Naive thymus-derived CD8-positive, alpha-beta T cell (primary cell): ENCODE measurements around the gene RBBP8. TPM values are rescaled to one million over a fixed set of nuclear protein-coding genes. Genes with fewer than 3 reads are reported as not detected.

Experiments
- ATAC-seq, 2 donors: fragments of 150-1000 bp; cut with Tn5 transposase in 1 of 2; sonication (Bioruptor Pico), chemical (Tn5 transposase) in 1 of 2; 1 replicate in 1 of 2; 2 replicates in 1 of 2; pipeline ENCODE4 v1.10.0; 2021; ENCODE audit warnings: mild to moderate bottlenecking in 2 of 2, moderate library complexity in 2 of 2
- POLR2A ChIA-PET: fragments of 350-600 bp; sonication (Branson Sonifier 250); formaldehyde crosslinking; loops from one replicate; lab custom pipeline; 2021; ENCODE audit warnings: antibody characterized with exemption; lab: Charles Lee
- DNase-seq, 10 donors: peaks; one replicate each; pipeline versions ENCODE4 v3.0.0 to v3.0.0-alpha.2; 2020 to 2022
- H3K27ac Mint-ChIP-seq, 10 donors: one replicate each; pipeline ENCODE4 v1.8.0; 2020 to 2022; ENCODE audit warnings: mild to moderate bottlenecking in 10 of 10, mixed read lengths in 10 of 10, moderate library complexity in 4 of 10, inconsistent platforms in 1 of 10
- H3K27me3 Mint-ChIP-seq, 5 donors: one replicate each; pipeline ENCODE4 v1.8.0; 2021 to 2022; ENCODE audit warnings: mixed read lengths in 5 of 5
- H3K36me3 Mint-ChIP-seq, 3 donors: one replicate each; pipeline ENCODE4 v1.8.0; 2020 to 2022; ENCODE audit warnings: mixed read lengths in 3 of 3, mild to moderate bottlenecking in 2 of 3, inconsistent platforms in 1 of 3
- H3K4me1 Mint-ChIP-seq, 4 donors: one replicate each; pipeline ENCODE4 v1.8.0; 2021 to 2022; ENCODE audit warnings: mixed read lengths in 4 of 4
- H3K4me3 Mint-ChIP-seq, 10 donors: one replicate each; pipeline ENCODE4 v1.8.0; 2020 to 2022; ENCODE audit warnings: mild to moderate bottlenecking in 10 of 10, mixed read lengths in 10 of 10, moderate library complexity in 6 of 10, inconsistent platforms in 1 of 10
- H3K9me3 Mint-ChIP-seq, 9 donors: one replicate each; pipeline ENCODE4 v1.8.0; 2020 to 2022; ENCODE audit warnings: mixed read lengths in 9 of 9, mild to moderate bottlenecking in 3 of 9, inconsistent platforms in 1 of 9, moderate library complexity in 1 of 9
- polyA plus RNA-seq, 3 donors: library from polyadenylated mRNA; unstranded; fragments of 300-500 nt; fragmentation: Illumina TruSeq; gene quantifications; one replicate each; pipeline ENCODE4 v1.2.3, GENCODE V29; 2021
- total RNA-seq, 8 experiments: library from RNA in 2 of 8; stranded (reverse) in 2 of 8; gene quantifications; one replicate each; pipeline ENCODE4 v1.2.3 and lab custom pipeline; 2021 to 2026

The RBBP8 gene
- total and polyA plus RNA-seq, 5 experiments from 2014 or later: 0.69 to 2.3 (median 1.2) TPM

DNA sequence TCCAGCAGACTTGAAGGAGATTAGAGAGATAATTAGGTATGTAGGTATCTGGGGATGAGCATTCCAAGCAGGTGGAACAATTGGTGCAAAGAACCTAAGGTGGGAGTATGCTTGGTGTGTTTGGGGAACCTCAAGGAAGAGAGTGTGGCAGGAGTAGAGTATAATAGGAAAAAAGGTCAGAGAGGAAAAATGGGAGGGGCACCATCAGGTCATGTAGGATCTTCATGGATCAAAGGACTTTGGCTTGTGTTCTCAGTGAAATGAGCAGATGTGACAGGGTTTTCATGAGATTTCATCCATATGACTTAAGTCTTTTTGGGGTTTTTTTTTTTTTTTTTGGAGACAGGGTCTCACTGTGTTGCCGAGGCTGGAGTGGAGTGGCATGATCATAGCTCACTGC is 47.3 kb downstream of the RBBP8 start:
- POLR2A ChIA-PET: interaction anchor here (0.7 kb wide), 1 partner anchor 201 kb away, joined by 3 read pairs; no protein-coding TSS in a partner anchor
- no peaks in the 10 kb centered on the region for H3K36me3 Mint-ChIP-seq

GRCh38 chr18:22981274-22982133 is 48.4 kb downstream of the RBBP8 start:
- ATAC-seq (no peak), DNase-seq (no peak)
- POLR2A ChIA-PET: interaction anchor here (0.6 to 0.7 kb wide), 2 partner anchors 19 to 200 kb away, joined by 3 read pairs; no protein-coding TSS in a partner anchor
- Mint-ChIP-seq H3K9me3 (no peaks in the 10 kb centered on the region), H3K4me3 (no peak overlapping the region), H3K27me3 (peaks cover 0 to 3% (median 0%) of the 10 kb centered on the region in 5 donors), H3K27ac (no peak overlapping the region), H3K4me1 (peaks cover 0 to 9% (median 0%) of the 10 kb centered on the region in 4 donors), H3K36me3 (no peaks in the 10 kb centered on the region)

More for the DNA sequence above, 47.3 kb downstream of the RBBP8 start:
- Mint-ChIP-seq H3K4me1 (peaks cover 0 to 13% (median 0%) of the 10 kb centered on the region in 4 donors), H3K9me3 (no peaks in the 10 kb centered on the region), H3K27me3 (peaks cover 0 to 3% (median 0%) of the 10 kb centered on the region in 5 donors), H3K27ac (peak overlapping the region in 1 of 10 donors; percentile 66), H3K4me3 (no peak overlapping the region)
- ATAC-seq: no peak
- DNase-seq: no peak

GRCh38 chr18:22983175-22983574 is 50.0 kb downstream of the RBBP8 start:
- Mint-ChIP-seq H3K4me1 (peaks cover 0 to 9% (median 0%) of the 10 kb centered on the region in 4 donors), H3K27me3 (peaks cover 0 to 3% (median 0%) of the 10 kb centered on the region in 5 donors), H3K27ac (no peak overlapping the region), H3K4me3 (no peak overlapping the region), H3K36me3 (no peaks in the 10 kb centered on the region), H3K9me3 (no peaks in the 10 kb centered on the region)
- DNase-seq (peak in 3 of 10 donors; percentile 20 to 34 (median 23)), ATAC-seq (no peak)
- POLR2A ChIA-PET: no interaction called here

DNA sequence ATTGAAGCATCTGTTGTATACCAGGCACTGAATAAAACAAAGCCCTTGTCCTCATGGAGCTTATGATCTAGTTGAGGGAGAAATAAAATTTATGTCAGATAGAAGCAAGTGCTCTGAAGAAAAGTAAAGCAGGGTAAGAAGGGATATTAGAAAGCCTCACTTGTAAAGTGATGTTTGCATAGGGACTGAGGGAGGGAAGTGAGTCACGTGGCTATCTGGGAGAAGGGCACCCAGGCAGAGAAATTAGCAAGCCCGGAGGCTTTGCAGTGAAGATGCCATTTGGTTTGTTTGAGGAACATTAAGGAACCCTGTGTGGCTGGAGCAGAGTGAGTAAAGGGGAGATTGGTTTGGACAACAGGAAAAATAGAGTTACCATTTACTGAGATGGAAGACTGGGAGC is 52.1 kb downstream of the RBBP8 start:
- DNase-seq: no peak
- POLR2A ChIA-PET: interaction anchor here (0.5 kb wide), 1 partner anchor 35 kb away, joined by 3 read pairs; no protein-coding TSS in a partner anchor
- H3K27me3 Mint-ChIP-seq: peaks cover 0 to 3% (median 0%) of the 10 kb centered on the region in 5 donors
- no peaks in the 10 kb centered on the region for H3K36me3 Mint-ChIP-seq
- H3K27ac Mint-ChIP-seq: no peak overlapping the region
- H3K4me1 Mint-ChIP-seq: peaks cover 0 to 8% (median 0%) of the 10 kb centered on the region in 4 donors
- no peak overlapping the region for H3K4me3 Mint-ChIP-seq
- ATAC-seq: no peak
- H3K9me3 Mint-ChIP-seq: no peaks in the 10 kb centered on the region

DNA sequence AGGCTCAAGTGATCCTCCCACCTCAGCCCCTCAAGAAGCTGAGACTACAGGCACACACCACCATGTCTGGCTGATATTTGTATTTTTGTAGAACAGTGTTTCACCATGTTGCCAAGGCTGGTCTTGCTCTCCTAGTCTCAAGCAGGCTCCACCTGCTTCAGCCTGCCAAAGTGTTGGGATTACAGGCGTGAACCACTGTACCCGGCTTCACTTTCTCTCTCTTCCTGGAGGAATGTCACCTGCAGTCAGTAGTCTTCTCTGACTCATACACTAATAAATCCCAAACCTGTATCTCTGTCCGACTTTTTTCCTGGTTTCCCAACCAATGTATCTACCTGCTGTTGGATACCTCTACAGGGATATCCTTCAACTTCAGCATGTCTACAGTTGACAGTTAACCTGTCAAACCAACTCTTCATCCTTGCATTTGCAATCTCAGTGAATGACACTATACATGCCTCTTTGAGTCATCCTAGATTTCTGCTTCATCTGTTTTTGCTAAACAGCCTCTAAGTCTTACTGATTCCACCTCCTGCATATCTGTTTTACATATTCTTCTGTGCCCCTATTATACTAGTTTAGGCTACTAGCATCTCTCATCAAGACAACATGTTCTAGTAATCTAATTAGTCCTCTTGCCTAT is 54.5 kb downstream of the RBBP8 start:
- no peaks in the 10 kb centered on the region for H3K4me1 Mint-ChIP-seq
- POLR2A ChIA-PET: no interaction called here
- ATAC-seq (no peak), DNase-seq (no peak)
- H3K27me3 Mint-ChIP-seq: peaks cover 0 to 3% (median 0%) of the 10 kb centered on the region in 5 donors
- H3K9me3 Mint-ChIP-seq: no peaks in the 10 kb centered on the region
- no peaks in the 10 kb centered on the region for H3K36me3 Mint-ChIP-seq
- H3K4me3 Mint-ChIP-seq: no peak overlapping the region
- no peak overlapping the region for H3K27ac Mint-ChIP-seq

DNA sequence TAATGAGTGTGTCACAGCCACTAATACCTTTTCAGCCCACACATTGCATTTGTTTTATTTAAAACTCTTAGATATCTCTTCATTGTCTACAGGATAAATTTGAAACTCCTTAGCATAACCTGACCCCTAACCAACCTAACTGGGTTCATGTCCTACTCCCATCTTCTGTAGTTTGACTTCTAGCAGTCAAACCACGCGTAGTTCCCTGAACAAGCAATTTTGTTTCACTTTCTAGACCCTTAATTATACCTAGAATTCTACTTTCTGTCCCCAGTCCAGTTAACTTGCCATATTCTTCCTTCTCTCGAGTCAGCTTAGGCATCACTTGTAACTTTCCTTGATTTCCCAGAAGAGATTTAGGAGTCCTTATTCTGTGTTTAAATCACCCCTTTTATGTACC is 55.1 kb downstream of the RBBP8 start:
- no peaks in the 10 kb centered on the region for H3K9me3 Mint-ChIP-seq
- POLR2A ChIA-PET: no interaction called here
- no peak overlapping the region for H3K4me3 Mint-ChIP-seq
- H3K4me1 Mint-ChIP-seq: no peaks in the 10 kb centered on the region
- H3K36me3 Mint-ChIP-seq: no peaks in the 10 kb centered on the region
- no peak overlapping the region for H3K27ac Mint-ChIP-seq
- peaks cover 0 to 3% (median 0%) of the 10 kb centered on the region in 5 donors for H3K27me3 Mint-ChIP-seq
- no peak for DNase-seq
- no peak for ATAC-seq

DNA sequence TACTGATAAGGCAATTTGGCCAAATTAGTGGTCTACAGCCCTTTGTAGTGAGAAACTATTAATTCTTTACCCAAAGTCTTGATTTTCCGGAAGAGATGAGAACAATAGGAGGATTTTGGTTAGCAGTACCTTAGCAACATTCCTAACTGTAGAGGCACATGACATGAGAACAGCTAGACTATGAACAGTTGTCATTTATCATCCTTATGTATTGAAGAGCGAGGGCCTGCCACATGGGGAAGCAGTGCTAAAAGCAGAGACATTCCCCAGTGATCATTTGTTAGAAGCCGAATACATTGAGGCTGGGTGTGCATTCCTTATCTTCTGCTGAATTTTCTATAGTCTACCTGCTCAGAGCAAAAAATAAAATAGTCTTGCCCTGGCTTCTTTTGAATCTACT is 65.2 kb downstream of the RBBP8 start:
- DNase-seq (no peak), ATAC-seq (no peak)
- H3K4me3 Mint-ChIP-seq: no peak overlapping the region
- no peaks in the 10 kb centered on the region for H3K27me3 Mint-ChIP-seq
- H3K4me1 Mint-ChIP-seq: no peaks in the 10 kb centered on the region
- H3K9me3 Mint-ChIP-seq: no peaks in the 10 kb centered on the region
- no peaks in the 10 kb centered on the region for H3K36me3 Mint-ChIP-seq
- H3K27ac Mint-ChIP-seq: no peak overlapping the region
- POLR2A ChIA-PET: no interaction called here

DNA sequence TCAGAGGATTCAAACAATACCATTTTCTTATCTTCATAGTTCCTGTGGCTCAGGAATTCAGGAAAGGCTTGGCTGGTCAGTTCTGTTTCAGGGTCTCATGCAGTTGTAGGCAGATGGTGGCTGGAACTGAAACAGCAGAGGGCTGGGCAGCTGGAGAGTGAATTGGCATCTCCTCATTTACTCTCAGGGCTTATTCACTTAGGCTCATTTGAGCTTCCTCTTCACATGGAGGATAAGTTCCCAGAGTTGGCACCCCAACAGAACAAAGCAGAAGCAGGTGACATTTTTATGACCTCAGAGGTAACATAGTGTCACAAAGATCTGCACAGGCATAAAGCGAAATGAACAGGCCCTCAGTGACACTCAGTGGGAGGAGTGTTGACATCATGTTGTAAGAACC is 66.1 kb downstream of the RBBP8 start:
- H3K27me3 Mint-ChIP-seq: no peaks in the 10 kb centered on the region
- H3K36me3 Mint-ChIP-seq: no peaks in the 10 kb centered on the region
- H3K4me1 Mint-ChIP-seq: no peaks in the 10 kb centered on the region
- POLR2A ChIA-PET: interaction anchor here (0.5 kb wide), 1 partner anchor 20 kb away, joined by 3 read pairs; no protein-coding TSS in a partner anchor
- H3K4me3 Mint-ChIP-seq: no peak overlapping the region
- peak overlapping the region in 1 of 10 donors; percentile 28 for H3K27ac Mint-ChIP-seq
- no peaks in the 10 kb centered on the region for H3K9me3 Mint-ChIP-seq
- DNase-seq (no peak), ATAC-seq (no peak)

DNA sequence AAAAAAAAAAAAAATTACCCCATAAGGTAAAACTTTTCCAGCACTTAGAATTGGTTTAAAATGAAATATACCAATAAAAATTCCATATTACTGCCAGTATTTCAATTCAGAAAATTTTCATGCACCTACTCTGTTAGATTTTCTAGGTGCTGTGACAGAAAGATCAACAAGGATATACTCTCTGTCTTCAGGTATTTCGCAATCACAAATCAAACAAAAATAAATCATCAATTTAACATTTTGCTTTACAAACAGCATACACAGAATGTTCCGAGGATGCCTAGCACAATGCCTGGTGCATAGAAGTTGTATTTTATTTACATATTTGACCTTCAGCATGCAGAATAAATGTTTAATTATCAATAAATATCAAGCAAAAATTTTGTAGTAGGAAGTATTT is 66.5 kb downstream of the RBBP8 start:
- Mint-ChIP-seq H3K4me3 (no peak overlapping the region), H3K9me3 (no peaks in the 10 kb centered on the region), H3K4me1 (no peaks in the 10 kb centered on the region), H3K36me3 (no peaks in the 10 kb centered on the region), H3K27me3 (no peaks in the 10 kb centered on the region), H3K27ac (no peak overlapping the region)
- DNase-seq: no peak
- POLR2A ChIA-PET: no interaction called here
- no peak for ATAC-seq

- Mint-ChIP-seq H3K4me1 (no peaks in the 10 kb centered on the region), H3K27me3 (no peaks in the 10 kb centered on the region), H3K36me3 (no peaks in the 10 kb centered on the region), H3K27ac (no peak overlapping the region), H3K9me3 (no peaks in the 10 kb centered on the region), H3K4me3 (no peak overlapping the region)
- POLR2A ChIA-PET: no interaction called here
- no peak for DNase-seq
- ATAC-seq: no peak
Measured at GRCh38 chr18:23003289-23003688, 70.2 kb downstream of the RBBP8 start.

- Mint-ChIP-seq H3K4me1 (peaks cover 0 to 11% (median 9%) of the 10 kb centered on the region in 4 donors), H3K9me3 (no peaks in the 10 kb centered on the region), H3K27ac (peak overlapping the region in 2 of 10 donors; percentile 12 to 63), H3K36me3 (peaks cover 0 to 3% (median 0%) of the 10 kb centered on the region in 3 donors), H3K27me3 (no peaks in the 10 kb centered on the region), H3K4me3 (no peak overlapping the region)
- peak in 1 of 2 donors; percentile 53 for ATAC-seq
- POLR2A ChIA-PET: no interaction called here
- DNase-seq: peak in 1 of 10 donors; percentile 6
Measured at GRCh38 chr18:23012249-23012648, 79.1 kb downstream of the RBBP8 start.

DNA sequence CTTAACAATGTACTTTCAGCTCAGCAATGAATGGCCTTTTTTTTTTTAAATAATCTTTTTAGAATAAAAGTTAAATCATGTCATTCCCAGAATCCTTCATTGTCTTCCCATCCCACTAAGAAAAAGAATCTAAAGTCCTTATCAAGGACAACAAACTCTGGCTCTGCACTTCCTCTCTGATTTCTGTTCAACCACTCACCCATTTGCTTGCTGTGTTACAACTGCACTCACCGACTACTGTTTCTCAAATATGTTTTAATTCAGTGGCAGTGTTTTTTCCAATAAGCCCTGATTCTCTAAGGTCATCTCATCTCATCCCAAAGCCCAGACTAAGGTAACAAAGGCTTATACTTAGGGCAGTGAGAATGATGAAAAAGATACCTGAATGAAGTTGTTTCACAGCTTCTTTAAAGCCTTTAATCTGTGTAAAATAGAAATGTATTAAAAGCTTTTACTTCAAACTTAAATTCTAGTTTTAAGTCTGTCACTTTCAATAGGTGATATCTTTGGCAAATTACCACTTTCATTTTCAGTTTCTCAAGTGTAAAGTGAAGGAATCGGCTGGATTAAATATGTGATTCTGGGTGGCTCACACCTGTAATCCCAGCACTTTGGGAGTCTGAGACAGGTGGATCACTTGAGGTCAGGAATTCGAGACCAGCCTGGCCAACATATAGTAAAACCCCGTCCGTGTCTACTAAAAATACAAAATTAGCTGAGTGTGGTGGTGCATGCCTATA is 87.6 kb downstream of the RBBP8 start:
- ATAC-seq (no peak), DNase-seq (no peak)
- H3K4me3 Mint-ChIP-seq: peak overlapping the region in 9 of 10 donors; percentile 2 to 71 (median 53)
- H3K9me3 Mint-ChIP-seq: no peaks in the 10 kb centered on the region
- H3K4me1 Mint-ChIP-seq: peaks cover 3 to 10% (median 8%) of the 10 kb centered on the region in 4 donors
- H3K27me3 Mint-ChIP-seq: no peaks in the 10 kb centered on the region
- peak overlapping the region in 5 of 10 donors; percentile 10 to 81 (median 46) for H3K27ac Mint-ChIP-seq
- no peaks in the 10 kb centered on the region for H3K36me3 Mint-ChIP-seq
- POLR2A ChIA-PET: no interaction called here
